KMS-11 (cell line): ENCODE measurements around the gene GPRC5A.

ENCODE experiments used
- H2AFZ ChIP-seq: fragments of 200-600 bp; sonication (generic); 2 replicates; pipeline ENCODE4 v1.6.1; 2016; ENCODE audit warnings: antibody characterized with exemption, mixed run types, low read depth
- H3K27ac ChIP-seq: fragments of 200-600 bp; sonication (generic); 2 replicates; pipeline ENCODE4 v1.6.1; 2016; ENCODE audit warnings: mild to moderate bottlenecking, mixed run types
- H3K27me3 ChIP-seq: fragments of 200-600 bp; sonication (generic); 2 replicates; pipeline ENCODE4 v1.6.1; 2017; ENCODE audit warnings: mild to moderate bottlenecking, low read depth, mixed run types, moderate library complexity; ENCODE audit not compliant: insufficient read depth
- H3K36me3 ChIP-seq: fragments of 200-600 bp; sonication (generic); 2 replicates; pipeline ENCODE4 v1.6.1; 2017; ENCODE audit warnings: mild to moderate bottlenecking, mixed run types; ENCODE audit not compliant: insufficient read depth
- H3K4me1 ChIP-seq: fragments of 200-600 bp; sonication (generic); 2 replicates; pipeline ENCODE4 v1.6.1; 2016; ENCODE audit warnings: mild to moderate bottlenecking, low read depth, mixed run types; ENCODE audit not compliant: poor library complexity, severe bottlenecking
- H3K4me2 ChIP-seq: fragments of 200-600 bp; sonication (generic); 2 replicates; pipeline ENCODE4 v1.7.0; 2016; ENCODE audit warnings: mild to moderate bottlenecking, mixed run types
- H3K4me3 ChIP-seq: fragments of 200-600 bp; sonication (generic); IDR thresholded peaks from 2 replicates; pipeline ENCODE4 v1.6.1; 2017; ENCODE audit warnings: low read depth, low read length, mixed read lengths; ENCODE audit not compliant: insufficient read depth
- H3K79me2 ChIP-seq: fragments of 200-600 bp; sonication (generic); 2 replicates; pipeline ENCODE4 v1.6.1; 2016; ENCODE audit warnings: low read depth, mixed run types; ENCODE audit not compliant: insufficient read depth
- H3K9ac ChIP-seq: fragments of 200-600 bp; sonication (generic); 2 replicates; pipeline ENCODE4 v1.6.1; 2016; ENCODE audit warnings: mild to moderate bottlenecking, mixed run types
- H4K20me1 ChIP-seq: fragments of 200-600 bp; sonication (generic); 2 replicates; pipeline ENCODE4 v1.6.1; 2016; ENCODE audit warnings: mild to moderate bottlenecking, mixed run types; ENCODE audit not compliant: insufficient read depth
- CTCF ChIP-seq: fragments of 200-600 bp; sonication (generic); conservative IDR thresholded peaks from 2 replicates; pipeline ENCODE4 v1.6.1; 2017; ENCODE audit warnings: low read depth, mild to moderate bottlenecking, antibody characterized with exemption, low read length, moderate library complexity, mixed read lengths

Gene GPRC5A

GRCh38 chr12:12908711-12909110, 17.3 kb downstream of the GPRC5A start:
- H4K20me1 ChIP-seq = no peaks in the 10 kb centered on the region
- no peak overlapping the region for H3K4me2 ChIP-seq
- H3K4me1 ChIP-seq = no peaks in the 10 kb centered on the region
- H3K79me2 ChIP-seq = no peaks in the 10 kb centered on the region
- no peak overlapping the region for H3K27ac ChIP-seq
- H3K27me3 ChIP-seq = no peaks in the 10 kb centered on the region
- TF ChIP-seq CTCF = no peak
- H3K9ac ChIP-seq = no peak overlapping the region
- no peaks in the 10 kb centered on the region for H3K36me3 ChIP-seq
- H2AFZ ChIP-seq = no peak overlapping the region
- H3K4me3 ChIP-seq = no peak overlapping the region

DNA sequence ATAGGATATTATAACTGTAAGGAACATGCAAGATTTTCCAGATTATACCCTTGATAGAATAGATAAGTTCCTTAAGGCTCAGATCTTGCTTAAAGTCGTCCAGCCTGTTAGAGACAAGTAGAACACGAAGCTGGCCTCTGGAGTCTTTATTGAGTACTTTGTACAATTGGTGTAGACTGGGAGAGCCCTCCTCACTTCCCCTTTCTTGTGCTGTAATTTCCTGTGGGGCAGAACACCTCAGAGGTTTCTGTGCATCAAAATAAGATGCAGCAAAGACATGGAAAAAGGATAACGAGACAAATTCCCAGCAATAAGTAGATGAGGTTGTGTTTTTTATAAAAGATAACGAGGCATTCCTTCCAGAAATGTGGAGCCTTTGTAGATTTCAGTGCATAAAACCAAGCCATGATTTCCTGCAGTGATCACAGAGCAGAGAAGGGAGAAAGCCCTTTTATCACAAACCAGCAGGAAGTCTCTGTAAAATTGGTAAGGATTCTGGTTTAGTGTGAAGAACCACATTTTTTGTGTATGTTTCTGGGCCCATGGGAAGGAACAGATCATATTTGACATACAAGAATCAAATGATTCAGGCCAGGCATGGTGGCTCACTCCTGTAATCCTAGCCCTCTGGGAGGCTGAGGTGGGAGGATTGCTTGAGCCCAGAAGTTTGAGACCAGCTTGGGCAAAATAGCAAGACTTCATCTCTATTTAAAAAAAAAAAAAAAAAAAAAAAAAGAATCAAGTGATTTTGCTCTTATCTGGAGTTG, 18.0 kb downstream of the GPRC5A start:
- Histone ChIP-seq H3K9ac (no peak overlapping the region), H3K4me2 (no peak overlapping the region), H2AFZ (no peak overlapping the region), H3K4me1 (no peaks in the 10 kb centered on the region), H3K27ac (no peak overlapping the region), H3K4me3 (no peak overlapping the region), H4K20me1 (no peaks in the 10 kb centered on the region), H3K27me3 (no peaks in the 10 kb centered on the region), H3K79me2 (no peaks in the 10 kb centered on the region), H3K36me3 (no peaks in the 10 kb centered on the region)
- TF ChIP-seq CTCF = no peak

- Histone ChIP-seq H3K79me2 (no peaks in the 10 kb centered on the region), H3K36me3 (no peaks in the 10 kb centered on the region), H4K20me1 (no peaks in the 10 kb centered on the region), H3K9ac (no peak overlapping the region), H3K27ac (no peak overlapping the region), H3K4me1 (no peaks in the 10 kb centered on the region), H2AFZ (no peak overlapping the region), H3K4me2 (no peak overlapping the region), H3K4me3 (no peak overlapping the region), H3K27me3 (no peaks in the 10 kb centered on the region)
- no peak for TF ChIP-seq CTCF
Observed at GRCh38 chr12:12909995-12910420, 18.6 kb downstream of the GPRC5A start.

DNA sequence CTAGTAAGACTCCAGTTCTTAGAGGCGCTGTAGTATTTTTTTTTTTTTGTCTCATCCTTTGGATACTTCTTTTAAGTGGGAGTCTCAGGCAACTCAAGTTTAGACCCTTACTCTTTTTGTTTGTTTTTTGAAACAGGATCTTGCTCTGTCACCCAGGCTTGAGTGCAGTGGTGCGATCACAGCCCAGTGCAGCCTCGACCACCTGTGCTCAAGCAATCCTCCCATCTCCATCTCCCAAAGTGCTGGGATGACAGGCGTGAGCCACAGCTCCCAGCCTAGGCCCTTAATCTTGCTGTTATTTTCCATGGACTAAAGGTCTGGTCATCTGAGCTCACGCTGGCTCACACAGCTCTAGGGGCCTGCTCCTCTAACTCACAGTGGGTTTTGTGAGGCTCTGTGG, 21.3 kb downstream of the GPRC5A start:
- H3K4me1 ChIP-seq = no peaks in the 10 kb centered on the region
- no peak for TF ChIP-seq CTCF
- H3K4me2 ChIP-seq = no peak overlapping the region
- H4K20me1 ChIP-seq = no peaks in the 10 kb centered on the region
- no peak overlapping the region for H3K27ac ChIP-seq
- H2AFZ ChIP-seq = no peak overlapping the region
- no peak overlapping the region for H3K4me3 ChIP-seq
- no peaks in the 10 kb centered on the region for H3K27me3 ChIP-seq
- H3K9ac ChIP-seq = no peak overlapping the region
- no peaks in the 10 kb centered on the region for H3K79me2 ChIP-seq
- H3K36me3 ChIP-seq = no peaks in the 10 kb centered on the region
